CD4-positive, alpha-beta T cell (primary cell): ENCODE data around the gene DNAJC5G. TPM values are rescaled to one million over a fixed set of nuclear protein-coding genes. Genes with fewer than 3 reads are reported as not detected.

Experiments used
- ATAC-seq: fragments of 200-7000 bp; cut with Tn5 transposase; one replicate; pipeline ENCODE4 v1.10.0; 2022; ENCODE audit warnings: mild to moderate bottlenecking; ENCODE audit not compliant: poor library complexity
- CTCF ChIA-PET: fragments of 350-600 bp; sonication (Branson Sonifier 250); formaldehyde crosslinking; loops from one replicate; lab custom pipeline; 2021; ENCODE audit warnings: antibody characterized with exemption, inconsistent platforms; lab: Charles Lee
- POLR2A ChIA-PET: fragments of 350-600 bp; sonication (Branson Sonifier 250); formaldehyde crosslinking; loops from one replicate; lab custom pipeline; 2021; ENCODE audit warnings: antibody characterized with exemption, inconsistent platforms; lab: Charles Lee
- DNase-seq, 14 experiments: peaks; one replicate each; pipeline ENCODE4 v3.0.0-alpha.2; 2013 to 2020; ENCODE audit warnings: mixed read lengths in 2 of 14
- H3K27ac ChIP-seq, 2 donors: one replicate each; pipeline versions ENCODE4 v1.5.1 to v1.7.0; 2013; ENCODE audit warnings: low read length in 2 of 2, low read depth in 1 of 2, mild to moderate bottlenecking in 1 of 2
- H3K27me3 ChIP-seq, 2 experiments: 1 replicate in 1 of 2; 2 replicates in 1 of 2; pipeline versions ENCODE4 v1.6.1 to v1.7.0; 2013; ENCODE audit warnings: low read length in 2 of 2, control low read depth in 1 of 2, mild to moderate bottlenecking in 1 of 2, moderate library complexity in 1 of 2; ENCODE audit not compliant: insufficient read depth in 2 of 2, control insufficient read depth in 1 of 2
- H3K36me3 ChIP-seq: one replicate; pipeline ENCODE4 v1.6.1; 2013; ENCODE audit warnings: low read length, control low read depth; ENCODE audit not compliant: insufficient read depth
- H3K4me1 ChIP-seq: one replicate; pipeline ENCODE4 v1.6.1; 2013; ENCODE audit warnings: low read length, control low read depth; ENCODE audit not compliant: insufficient read depth
- H3K4me3 ChIP-seq: one replicate; pipeline ENCODE4 v1.5.1; 2013; ENCODE audit warnings: mild to moderate bottlenecking, low read length, moderate library complexity
- H3K9me3 ChIP-seq, 2 experiments: 1 replicate in 1 of 2; 2 replicates in 1 of 2; pipeline versions ENCODE4 v1.6.1 to v1.7.0; 2013; ENCODE audit warnings: low read length in 2 of 2, mild to moderate bottlenecking in 2 of 2, control low read depth in 1 of 2, moderate library complexity in 1 of 2; ENCODE audit not compliant: control insufficient read depth in 1 of 2, insufficient read depth in 1 of 2
- H3K27ac Mint-ChIP-seq: one replicate; pipeline ENCODE4 v1.8.0; 2020; ENCODE audit warnings: mixed read lengths
- H3K27me3 Mint-ChIP-seq: one replicate; pipeline ENCODE4 v1.8.0; 2021; ENCODE audit warnings: mixed read lengths
- H3K36me3 Mint-ChIP-seq: one replicate; pipeline ENCODE4 v1.8.0; 2021; ENCODE audit warnings: low read depth, mixed read lengths
- H3K4me1 Mint-ChIP-seq: one replicate; pipeline ENCODE4 v1.8.0; 2021; ENCODE audit warnings: low read depth, mixed read lengths
- H3K4me3 Mint-ChIP-seq: one replicate; pipeline ENCODE4 v1.8.0; 2020; ENCODE audit warnings: mild to moderate bottlenecking, mixed read lengths
- H3K9me3 Mint-ChIP-seq: one replicate; pipeline ENCODE4 v1.8.0; 2020; ENCODE audit warnings: mixed read lengths
- CTCF ChIP-seq: fragments of 200-600 bp; IDR thresholded peaks from one replicate; pipeline ENCODE4 v1.8.0; 2022; ENCODE audit warnings: antibody characterized with exemption, mild to moderate bottlenecking
- intact Hi-C, 2 experiments: fragments of 100-400 bp; cut with DNase I in 1 of 2; cut with micrococcal nuclease in 1 of 2; formaldehyde crosslinking; loops; one replicate each; pipeline versions ENCODE4 v1.15.1 to v1.9.0; 2023 to 2025; cut with DNase I, micrococcal nuclease
- total RNA-seq, 174 experiments: library from RNA in 2 of 174; stranded (reverse) in 2 of 174; gene quantifications; one replicate each; pipeline ENCODE4 v1.2.3 and lab custom pipeline; 2021 to 2026

DNAJC5G gene
- total RNA-seq, 2 experiments from 2014 or later, result not detected

- no peak for DNase-seq
- Histone ChIP-seq H3K27ac (no peak overlapping the region), H3K9me3 (peaks cover 0 to 3% of the 10 kb centered on the region in 2 experiments), H3K4me3 (no peak overlapping the region), H3K36me3 (peaks cover 22% of the 10 kb centered on the region), H3K4me1 (peaks cover 3% of the 10 kb centered on the region), H3K27me3 (peaks cover 5 to 8% of the 10 kb centered on the region in 2 experiments)
- no peak for TF ChIP-seq CTCF
- no peak for ATAC-seq
- no peaks in the 10 kb centered on the region for H3K4me1 Mint-ChIP-seq
- H3K36me3 Mint-ChIP-seq, result peaks cover 19% of the 10 kb centered on the region
- POLR2A ChIA-PET, result interaction anchor here (2.0 kb wide), 1 partner anchor 10 kb away, joined by 8 read pairs; the partner anchor contains the start of gene MPV17
- no peaks in the 10 kb centered on the region for H3K9me3 Mint-ChIP-seq
- no peak overlapping the region for H3K4me3 Mint-ChIP-seq
- intact Hi-C loops, result no loop called here
- H3K27me3 Mint-ChIP-seq, result no peaks in the 10 kb centered on the region
- CTCF ChIA-PET, result no interaction called here
- H3K27ac Mint-ChIP-seq, result no peak overlapping the region
Observed at GRCh38 chr2:27312152-27312551, 36.9 kb downstream of the DNAJC5G start.

GRCh38 chr2:27313882-27314645, 38.8 kb downstream of the DNAJC5G start:
- H3K9me3 ChIP-seq, result no peaks in the 10 kb centered on the region
- H3K4me3 Mint-ChIP-seq, result no peak overlapping the region
- TF ChIP-seq CTCF, result no peak
- H3K36me3 ChIP-seq, result peaks cover 23% of the 10 kb centered on the region
- no peaks in the 10 kb centered on the region for H3K27me3 Mint-ChIP-seq
- peaks cover 22% of the 10 kb centered on the region for H3K36me3 Mint-ChIP-seq
- no peaks in the 10 kb centered on the region for H3K4me1 ChIP-seq
- CTCF ChIA-PET, result interaction anchor here (1.1 kb wide), 1 partner anchor 11 kb away, joined by 5 read pairs; no protein-coding TSS in a partner anchor
- H3K4me1 Mint-ChIP-seq, result no peaks in the 10 kb centered on the region
- DNase-seq (no peak), ATAC-seq (no peak)
- H3K27ac Mint-ChIP-seq, result no peak overlapping the region
- no peak overlapping the region for H3K4me3 ChIP-seq
- intact Hi-C loops, result no loop called here
- no peaks in the 10 kb centered on the region for H3K9me3 Mint-ChIP-seq
- H3K27ac ChIP-seq, result no peak overlapping the region
- H3K27me3 ChIP-seq, result no peaks in the 10 kb centered on the region
- POLR2A ChIA-PET, result interaction anchor here (1.4 kb wide), 1 partner anchor 9 kb away, joined by 6 read pairs; the partner anchor contains the start of gene MPV17

- Histone ChIP-seq H3K36me3 (peaks cover 19% of the 10 kb centered on the region), H3K4me1 (no peaks in the 10 kb centered on the region), H3K27me3 (no peaks in the 10 kb centered on the region), H3K27ac (no peak overlapping the region), H3K9me3 (no peaks in the 10 kb centered on the region), H3K4me3 (no peak overlapping the region)
- Mint-ChIP-seq H3K36me3 (peaks cover 16% of the 10 kb centered on the region), H3K9me3 (no peaks in the 10 kb centered on the region), H3K27ac (no peak overlapping the region), H3K4me3 (no peak overlapping the region), H3K27me3 (no peaks in the 10 kb centered on the region), H3K4me1 (no peaks in the 10 kb centered on the region)
- ATAC-seq, result no peak
- intact Hi-C loops, result no loop called here
- ChIA-PET CTCF (interaction anchor here (1.1 kb wide), 1 partner anchor 11 kb away, joined by 5 read pairs; no protein-coding TSS in a partner anchor), POLR2A (interaction anchor here (1.4 kb wide), 1 partner anchor 8 kb away, joined by 6 read pairs; the partner anchor contains the start of gene MPV17)
- no peak for DNase-seq
- no peak for TF ChIP-seq CTCF
Observed at GRCh38 chr2:27314709-27315108, 39.5 kb downstream of the DNAJC5G start.
